B cell (primary cell): Measurements from ENCODE around the gene KCNK4. TPM values are rescaled to one million over a fixed set of nuclear protein-coding genes. Genes with fewer than 3 reads are reported as not detected.
A peak's percentile ranks its signal among the peaks of the same experiment; 100 is the strongest.

Experiments
- ATAC-seq: fragments of 200-7000 bp; cut with Tn5 transposase; one replicate; pipeline ENCODE4 v1.10.0; 2021; ENCODE audit warnings: low read depth, mild to moderate bottlenecking, moderate number of reproducible peaks, moderate library complexity
- CTCF ChIA-PET: fragments of 350-600 bp; sonication (Branson Sonifier 250); formaldehyde crosslinking; loops from one replicate; lab custom pipeline; 2021; ENCODE audit warnings: antibody characterized with exemption, inconsistent platforms; lab: Charles Lee
- POLR2A ChIA-PET: fragments of 350-600 bp; sonication (Branson Sonifier 250); formaldehyde crosslinking; loops from one replicate; lab custom pipeline; 2021; ENCODE audit warnings: antibody characterized with exemption; lab: Charles Lee
- DNase-seq: peaks from one replicate; pipeline ENCODE4 v3.0.0; 2013
- H2AFZ ChIP-seq: 2 replicates; pipeline ENCODE4 v1.6.1; 2012; ENCODE audit warnings: mild to moderate bottlenecking, low read depth, low read length; ENCODE audit not compliant: insufficient read depth, poor library complexity, severe bottlenecking
- H3K27ac ChIP-seq, 2 donors: 1 replicate in 1 of 2; 2 replicates in 1 of 2; pipeline ENCODE4 v1.5.1; 2012 to 2013; ENCODE audit warnings: low read length in 2 of 2, mild to moderate bottlenecking in 2 of 2, moderate library complexity in 1 of 2
- H3K27me3 ChIP-seq, 4 experiments: fragments of 200-600 bp in 1 of 4; sonication (generic) in 1 of 4; replicated peaks in 1 of 4; 1 replicate in 2 of 4; 2 replicates in 2 of 4; pipeline versions ENCODE4 v1.6.1 to v1.7.0; 2013 to 2016; ENCODE audit warnings: low read length in 3 of 4, mild to moderate bottlenecking in 2 of 4, mixed read lengths in 1 of 4, moderate library complexity in 1 of 4; ENCODE audit not compliant: insufficient read depth in 4 of 4, control insufficient read depth in 3 of 4; ENCODE audit errors: control extremely low read depth in 1 of 4
- H3K36me3 ChIP-seq, 2 experiments: replicated peaks in 1 of 2; 1 replicate in 1 of 2; 2 replicates in 1 of 2; pipeline versions ENCODE4 v1.6.1 to v1.7.1; 2013; ENCODE audit warnings: low read length in 1 of 2; ENCODE audit not compliant: insufficient read depth in 2 of 2, control insufficient read depth in 1 of 2; ENCODE audit errors: control extremely low read depth in 1 of 2, extremely low read depth in 1 of 2
- H3K4me1 ChIP-seq, 2 donors: fragments of 200-600 bp in 1 of 2; sonication (generic) in 1 of 2; 1 replicate in 1 of 2; 2 replicates in 1 of 2; pipeline versions ENCODE4 v1.5.1 to v1.6.1; 2013 to 2017; ENCODE audit warnings: low read length in 2 of 2; ENCODE audit not compliant: control insufficient read depth in 2 of 2, insufficient read depth in 2 of 2
- H3K4me2 ChIP-seq: replicated peaks from 2 replicates; pipeline ENCODE3; 2012; ENCODE audit warnings: mild to moderate bottlenecking, low read depth, low read length; ENCODE audit not compliant: poor library complexity, severe bottlenecking
- H3K4me3 ChIP-seq, 5 experiments: fragments of 200-600 bp in 1 of 5; sonication (generic) in 1 of 5; 1 replicate in 3 of 5; 2 replicates in 2 of 5; pipeline versions ENCODE4 v1.5.1 to v1.7.0; 2011 to 2016; ENCODE audit warnings: low read length in 4 of 5, mild to moderate bottlenecking in 4 of 5, low read depth in 2 of 5, control low read depth in 1 of 5, moderate library complexity in 1 of 5; ENCODE audit not compliant: insufficient read depth in 1 of 5; ENCODE audit errors: control extremely low read depth in 1 of 5, extremely low read depth in 1 of 5
- H3K79me2 ChIP-seq: fragments of 200-600 bp; sonication (generic); one replicate; pipeline ENCODE4 v1.6.0; 2016; ENCODE audit warnings: low read length; ENCODE audit not compliant: control insufficient read depth, insufficient read depth
- H3K9ac ChIP-seq: fragments of 200-600 bp; sonication (generic); 2 replicates; pipeline ENCODE4 v1.6.1; 2017; ENCODE audit warnings: mild to moderate bottlenecking, low read length, moderate library complexity
- H3K9me3 ChIP-seq, 3 donors: one replicate each; pipeline versions ENCODE4 v1.6.1 to v1.7.1; 2013; ENCODE audit warnings: low read length in 2 of 3; ENCODE audit not compliant: control insufficient read depth in 2 of 3, insufficient read depth in 1 of 3; ENCODE audit errors: control extremely low read depth in 1 of 3
- H4K20me1 ChIP-seq: 2 replicates; pipeline ENCODE4 v1.6.0; 2012; ENCODE audit warnings: mild to moderate bottlenecking, low read length; ENCODE audit not compliant: insufficient read depth, control insufficient read depth, poor library complexity, severe bottlenecking
- H3K27ac Mint-ChIP-seq: one replicate; pipeline ENCODE4 v1.8.0; 2021; ENCODE audit warnings: mixed read lengths
- H3K27me3 Mint-ChIP-seq: one replicate; pipeline ENCODE4 v1.8.0; 2021; ENCODE audit warnings: mixed read lengths
- H3K4me1 Mint-ChIP-seq: one replicate; pipeline ENCODE4 v1.8.0; 2021; ENCODE audit warnings: mixed read lengths
- H3K4me3 Mint-ChIP-seq: one replicate; pipeline ENCODE4 v1.8.0; 2021; ENCODE audit warnings: mixed read lengths
- H3K9me3 Mint-ChIP-seq: one replicate; pipeline ENCODE4 v1.8.0; 2022; ENCODE audit warnings: mixed read lengths; ENCODE audit not compliant: insufficient read depth
- EZH2 ChIP-seq: IDR thresholded peaks from 2 replicates; pipeline ENCODE4 v1.6.1; 2012; ENCODE audit warnings: borderline replicate concordance, low read depth, mild to moderate bottlenecking, moderate library complexity, low read length; ENCODE audit not compliant: insufficient read depth, poor library complexity, severe bottlenecking
- WGBS: methylation state at CpG from one replicate; pipeline ENCODE4 v1.1.5; 2013; ENCODE audit warnings: missing lambda C conversion rate; ENCODE audit not compliant: insufficient coverage; 5-methylcytosine and 5-hydroxymethylcytosine counted together
- intact Hi-C: fragments of 100-400 bp; cut with micrococcal nuclease; formaldehyde crosslinking; loops from one replicate; pipeline ENCODE4 v1.10.0; 2022
- polyA plus RNA-seq: library from polyadenylated mRNA; depleted of rRNA; stranded (reverse); fragments of >200 nt; gene quantifications from 2 replicates; pipeline ENCODE4 v1.2.3, GENCODE V29; 2012
- total RNA-seq, 2 donors: library from RNA; stranded (reverse); fragments of 120-200 nt in 1 of 2; gene quantifications; 1 replicate in 1 of 2; 2 replicates in 1 of 2; pipeline versions ENCODE4 v1.2.3 to v1.2.4, GENCODE V29; 2013 to 2022
- TF ChIP-seq, protein P1 (sequence below): fragments of 200-600 bp; IDR thresholded peaks from one replicate; pipeline ENCODE4 v1.8.0; 2022; ENCODE audit warnings: antibody characterized with exemption, mild to moderate bottlenecking

KCNK4 gene
- total and polyA plus RNA-seq, 2 donors (not counting 1 experiment from before 2014, with no cell fraction given): 0.32 TPM; not detected in 1

DNA sequence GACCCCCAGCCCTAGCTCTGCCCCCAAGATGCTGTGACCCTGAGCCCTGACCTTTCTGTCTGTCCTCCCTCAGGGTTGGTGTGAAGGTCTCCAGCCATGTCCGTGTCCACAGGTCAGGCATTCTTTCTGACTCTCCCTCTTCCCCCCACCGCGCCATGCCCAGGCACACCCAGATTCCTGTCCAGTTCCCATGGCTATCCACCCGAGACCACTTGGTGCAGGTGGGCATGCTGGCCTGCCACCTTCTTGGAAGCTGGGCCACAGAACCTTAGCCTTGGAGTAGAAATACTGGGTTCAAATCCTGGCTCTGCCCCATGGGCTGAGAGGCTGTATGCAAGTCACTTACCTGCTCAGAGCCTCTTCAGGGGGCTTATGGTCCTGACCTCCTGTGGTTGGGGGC, 42.1 kb upstream of the KCNK4 start:
- intact Hi-C loops: no loop called here

More for the DNA sequence above, 42.1 kb upstream of the KCNK4 start:
- peaks cover 33% of the 10 kb centered on the region for H3K4me1 Mint-ChIP-seq
- H3K27me3 Mint-ChIP-seq: no peaks in the 10 kb centered on the region
- Histone ChIP-seq H3K4me2 (no peak overlapping the region), H3K4me3 (no peak overlapping the region), H3K27me3 (no peaks in the 10 kb centered on the region), H3K27ac (no peak overlapping the region), H3K79me2 (peaks cover 4% of the 10 kb centered on the region), H3K4me1 (peaks cover 27 to 51% of the 10 kb centered on the region in 2 donors), H2AFZ (no peak overlapping the region), H3K9ac (no peak overlapping the region), H4K20me1 (no peaks in the 10 kb centered on the region), H3K9me3 (no peaks in the 10 kb centered on the region), H3K36me3 (peaks cover 0 to 2% of the 10 kb centered on the region in 2 experiments)
- peak overlapping the region; percentile 20 for H3K27ac Mint-ChIP-seq
- ATAC-seq: no peak
- H3K4me3 Mint-ChIP-seq: peak overlapping the region; percentile 67
- TF ChIP-seq, protein P1, sequence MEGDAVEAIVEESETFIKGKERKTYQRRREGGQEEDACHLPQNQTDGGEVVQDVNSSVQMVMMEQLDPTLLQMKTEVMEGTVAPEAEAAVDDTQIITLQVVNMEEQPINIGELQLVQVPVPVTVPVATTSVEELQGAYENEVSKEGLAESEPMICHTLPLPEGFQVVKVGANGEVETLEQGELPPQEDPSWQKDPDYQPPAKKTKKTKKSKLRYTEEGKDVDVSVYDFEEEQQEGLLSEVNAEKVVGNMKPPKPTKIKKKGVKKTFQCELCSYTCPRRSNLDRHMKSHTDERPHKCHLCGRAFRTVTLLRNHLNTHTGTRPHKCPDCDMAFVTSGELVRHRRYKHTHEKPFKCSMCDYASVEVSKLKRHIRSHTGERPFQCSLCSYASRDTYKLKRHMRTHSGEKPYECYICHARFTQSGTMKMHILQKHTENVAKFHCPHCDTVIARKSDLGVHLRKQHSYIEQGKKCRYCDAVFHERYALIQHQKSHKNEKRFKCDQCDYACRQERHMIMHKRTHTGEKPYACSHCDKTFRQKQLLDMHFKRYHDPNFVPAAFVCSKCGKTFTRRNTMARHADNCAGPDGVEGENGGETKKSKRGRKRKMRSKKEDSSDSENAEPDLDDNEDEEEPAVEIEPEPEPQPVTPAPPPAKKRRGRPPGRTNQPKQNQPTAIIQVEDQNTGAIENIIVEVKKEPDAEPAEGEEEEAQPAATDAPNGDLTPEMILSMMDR: no peak
- no peak for TF ChIP-seq EZH2
- CTCF ChIA-PET: interaction anchor here (1.2 to 10.4 kb wide), 6 partner anchors 10 to 56 kb away, joined by 3 to 141 read pairs (median 20); partner anchors contain the start of genes CATSPERZ and FERMT3
- DNase-seq: no peak
- WGBS: 100% methylated on average over 4 of the region's 4 CpGs
- H3K9me3 Mint-ChIP-seq: no peaks in the 10 kb centered on the region
- POLR2A ChIA-PET: interaction anchor here (0.7 to 1.8 kb wide), 3 partner anchors 27 to 69 kb away, joined by 3 to 5 read pairs (median 3); partner anchors contain the start of gene PRDX5
